Measurements from ENCODE around the gene ADM2. TPM values are rescaled to one million over a fixed set of nuclear protein-coding genes. Genes with fewer than 3 reads are reported as not detected.
"Not testable (repeated sequence)": the region's sequence is repeated elsewhere in the genome, so short reads cannot be mapped to it uniquely, and the experiment has no call there.

ADM2 gene
- total RNA-seq, 1 donor from 2014 or later = 1.5 TPM

GRCh38 chr22:50518606-50519005 lies 37.3 kb downstream of the ADM2 start:
- no peak for TF ChIP-seq CTCF (IDR thresholded peaks at IDR 0.05)
- intact Hi-C loops (cut with DNase I) = no loop called here
- peaks cover 78% of the 10 kb centered on the region for H3K36me3 ChIP-seq

DNA sequence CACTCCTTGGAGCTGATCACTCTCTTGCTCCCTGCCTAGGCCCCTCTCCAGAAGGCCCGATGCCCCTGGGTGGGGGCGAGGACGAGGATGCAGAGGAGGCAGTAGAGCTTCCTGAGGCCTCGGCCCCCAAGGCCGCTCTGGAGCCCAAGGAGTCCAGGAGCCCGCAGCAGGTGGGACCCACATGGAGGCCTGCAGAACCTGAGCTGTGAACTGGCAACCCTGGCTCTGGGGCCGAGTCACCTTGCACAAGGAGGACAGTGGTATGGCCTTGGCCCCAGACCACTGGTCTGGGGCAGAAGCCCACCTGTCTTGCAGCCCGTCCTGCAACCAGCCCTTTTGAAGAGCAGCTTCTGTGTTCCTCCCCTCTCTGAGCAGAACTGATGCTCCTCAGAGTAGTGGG lies 37.8 kb downstream of the ADM2 start:
- no peak for ATAC-seq
- H3K36me3 ChIP-seq = peaks cover 84% of the 10 kb centered on the region
- no peaks in the 10 kb centered on the region for H3K27me3 ChIP-seq (ENCODE audit: low read depth)
- H3K9me3 ChIP-seq = no peaks in the 10 kb centered on the region
- intact Hi-C loops (cut with DNase I) = no loop called here
- TF ChIP-seq CTCF (IDR thresholded peaks at IDR 0.05) = no peak
- no peak overlapping the region for H3K4me3 ChIP-seq
- H3K4me1 ChIP-seq = peaks cover 6% of the 10 kb centered on the region
- H3K27ac ChIP-seq = no peak overlapping the region
- DNase-seq = no peak

More at GRCh38 chr22:50518606-50519005, 37.3 kb downstream of the ADM2 start:
- DNase-seq = no peak
- Histone ChIP-seq H3K27ac (no peak overlapping the region), H3K27me3 (ENCODE audit: low read depth) (no peaks in the 10 kb centered on the region), H3K4me1 (peaks cover under 1% of the 10 kb centered on the region), H3K9me3 (no peaks in the 10 kb centered on the region), H3K4me3 (no peak overlapping the region)
- no peak for ATAC-seq

DNA sequence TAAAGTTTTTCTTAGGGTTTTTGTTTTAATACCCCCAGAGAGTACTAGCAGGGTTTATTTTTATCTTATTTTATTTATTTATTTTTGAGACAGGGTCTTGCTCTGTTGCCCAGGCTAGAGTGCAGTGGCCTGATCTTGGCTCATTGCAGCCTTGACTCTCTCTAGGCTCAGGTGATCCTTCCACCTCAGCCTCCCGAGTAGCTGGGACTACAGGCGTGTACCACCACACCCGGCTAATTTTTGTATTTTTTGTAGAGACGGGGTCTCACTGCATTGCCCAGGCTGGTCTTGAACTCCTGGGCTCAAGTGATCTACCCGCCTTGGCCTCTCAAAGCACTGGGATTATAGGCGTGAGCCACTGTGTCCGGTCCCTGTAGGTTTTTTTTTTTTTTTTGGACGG lies 38.8 kb downstream of the ADM2 start:
- not testable (repeated sequence) for ATAC-seq

GRCh38 chr22:50520826-50521453 lies 39.6 kb downstream of the ADM2 start:
- no peak for TF ChIP-seq CTCF (IDR thresholded peaks at IDR 0.05)
- DNase-seq = no peak
- Histone ChIP-seq H3K36me3 (peaks cover 81% of the 10 kb centered on the region), H3K27me3 (ENCODE audit: low read depth) (no peaks in the 10 kb centered on the region), H3K4me1 (peaks cover 13% of the 10 kb centered on the region), H3K9me3 (no peaks in the 10 kb centered on the region), H3K4me3 (no peak overlapping the region), H3K27ac (no peak overlapping the region)
- intact Hi-C loops (cut with DNase I) = no loop called here
- ATAC-seq = no peak

More for the DNA sequence above, 38.8 kb downstream of the ADM2 start:
- DNase-seq; H3K4me3 ChIP-seq; H3K27me3 ChIP-seq (ENCODE audit: low read depth); H3K9me3 ChIP-seq; intact Hi-C loops (cut with DNase I); H3K27ac ChIP-seq: not testable (repeated sequence)
- Histone ChIP-seq H3K36me3 (peaks cover 81% of the 10 kb centered on the region), H3K4me1 (peaks cover 13% of the 10 kb centered on the region)

GRCh38 chr22:50521710-50522109 lies 40.4 kb downstream of the ADM2 start:
- no peaks in the 10 kb centered on the region for H3K27me3 ChIP-seq (ENCODE audit: low read depth)
- H3K4me3 ChIP-seq = no peak overlapping the region
- H3K4me1 ChIP-seq = peaks cover 18% of the 10 kb centered on the region
- no peak for TF ChIP-seq CTCF (IDR thresholded peaks at IDR 0.05)
- H3K9me3 ChIP-seq = no peaks in the 10 kb centered on the region
- H3K27ac ChIP-seq = no peak overlapping the region
- intact Hi-C loops (cut with DNase I) = no loop called here
- no peak for ATAC-seq
- no peak for DNase-seq
- peaks cover 74% of the 10 kb centered on the region for H3K36me3 ChIP-seq

GRCh38 chr22:50522208-50522805 lies 41.0 kb downstream of the ADM2 start:
- no peak for ATAC-seq
- Histone ChIP-seq H3K9me3 (no peaks in the 10 kb centered on the region), H3K27ac (no peak overlapping the region), H3K4me3 (no peak overlapping the region), H3K36me3 (peaks cover 68% of the 10 kb centered on the region), H3K4me1 (peaks cover 24% of the 10 kb centered on the region), H3K27me3 (ENCODE audit: low read depth) (no peaks in the 10 kb centered on the region)
- TF ChIP-seq CTCF (IDR thresholded peaks at IDR 0.05) = no peak
- no peak for DNase-seq
- intact Hi-C loops (cut with DNase I) = no loop called here

Measured in lower lobe of right lung (tissue), 2 donors.